Mesenteric fat pad (tissue), 1 donor: ENCODE results near the gene SLC11A2. TPM values are rescaled to one million over a fixed set of nuclear protein-coding genes. Genes with fewer than 3 reads are reported as not detected.
"Not testable (repeated sequence)": the region's sequence is repeated elsewhere in the genome, so short reads cannot be mapped to it uniquely, and the experiment has no call there.

Experiments
- DNase-seq: peaks from one replicate; pipeline ENCODE4 v3.0.0-alpha.2; 2020; ENCODE audit warnings: low spot score
- total RNA-seq: library from RNA; stranded (reverse); fragmentation: NEBNext Ultra II Directional; extraction: Animal tissue kit (Norgen Biotek cat#: 25700); gene quantifications from one replicate; pipeline ENCODE4 v1.2.1, GENCODE V29; 2021
- donor health status: DM: yes; HTN: yes; CAD: no.

Gene SLC11A2
- total RNA-seq, 1 donor from 2014 or later = 72.0 TPM

- no peak for DNase-seq
Observed at GRCh38 chr12:50991291-50991690, 34.9 kb downstream of the SLC11A2 start.

GRCh38 chr12:50990791-50991190 lies 35.4 kb downstream of the SLC11A2 start:
- DNase-seq = no peak

- no peak for DNase-seq
Observed at GRCh38 chr12:50990147-50990727, 35.9 kb downstream of the SLC11A2 start.

GRCh38 chr12:50988871-50989270 lies 37.3 kb downstream of the SLC11A2 start:
- no peak for DNase-seq

GRCh38 chr12:50988051-50988450 lies 38.1 kb downstream of the SLC11A2 start:
- no peak for DNase-seq

- no peak for DNase-seq
Observed at GRCh38 chr12:50986966-50987737, 39.0 kb downstream of the SLC11A2 start.

- no peak for DNase-seq
Observed at GRCh38 chr12:50985322-50985721, 40.9 kb downstream of the SLC11A2 start.

GRCh38 chr12:50984586-50985298 lies 41.4 kb downstream of the SLC11A2 start:
- no peak for DNase-seq

GRCh38 chr12:50981319-50982239 lies 44.6 kb downstream of the SLC11A2 start:
- DNase-seq = no peak

GRCh38 chr12:50980545-50980944 lies 45.6 kb downstream of the SLC11A2 start:
- no peak for DNase-seq

- no peak for DNase-seq
Observed at GRCh38 chr12:50979369-50980052, 46.7 kb downstream of the SLC11A2 start.

GRCh38 chr12:50971946-50972345 lies 54.2 kb downstream of the SLC11A2 start:
- no peak for DNase-seq

- no peak for DNase-seq
Observed at GRCh38 chr12:50964432-50964831, 61.8 kb downstream of the SLC11A2 start.

- no peak for DNase-seq
Observed at GRCh38 chr12:50961708-50962107, 64.5 kb downstream of the SLC11A2 start.

- DNase-seq = no peak
Observed at GRCh38 chr12:50960130-50960529, 66.1 kb downstream of the SLC11A2 start.

- no peak for DNase-seq
Observed at GRCh38 chr12:50955697-50956096, 70.5 kb downstream of the SLC11A2 start.

GRCh38 chr12:50955288-50955687 lies 70.9 kb downstream of the SLC11A2 start:
- no peak for DNase-seq

GRCh38 chr12:50954789-50955188 lies 71.4 kb downstream of the SLC11A2 start:
- DNase-seq = not testable (repeated sequence)

- no peak for DNase-seq
Observed at GRCh38 chr12:50953047-50953446, 73.1 kb downstream of the SLC11A2 start.

GRCh38 chr12:50952510-50952909 lies 73.7 kb downstream of the SLC11A2 start, which contains the start of gene HIGD1C:
Gene HIGD1C, plus strand, starts transcription at chr12:50952544. Its CDS starts 1,455 bp downstream, at chr12:50953999.
- no peak for DNase-seq
